ENCODE results near the gene IL17F. TPM values are rescaled to one million over a fixed set of nuclear protein-coding genes. Genes with fewer than 3 reads are reported as not detected.

Gene IL17F
- total RNA-seq, 1 experiment from 2014 or later = not detected

- H3K9me2 ChIP-seq (replicated peaks; ENCODE audit: low read length) = no peaks in the 10 kb centered on the region
- H3K9me3 ChIP-seq (ENCODE audit: low read length) = 0 out of 2 replicates have a peak, but pooled peaks cover 7% of the 10 kb centered on the region
- intact Hi-C loops (cut with micrococcal nuclease) = no loop called here
- no peak overlapping the region for H2AFZ ChIP-seq (ENCODE audit: low read length)
- DNase-seq = no peak
- no peak for TF ChIP-seq EZH2 (IDR thresholded peaks at IDR 0.05; ENCODE audit: low read length, unreplicated experiment)
- no peak for TF ChIP-seq CTCF (conservative IDR thresholded peaks at IDR 0.05; ENCODE audit: low read depth, low read length)
- no peak for TF ChIP-seq EZH2phosphoT487 (IDR thresholded peaks at IDR 0.05; ENCODE audit: borderline replicate concordance, low read length)
- H4K20me1 ChIP-seq (ENCODE audit: low read length) = no peaks in the 10 kb centered on the region
- no peak for ATAC-seq
- no peaks in the 10 kb centered on the region for H3K36me3 ChIP-seq (ENCODE audit: low read depth, low read length)
- no peak overlapping the region for H3K27ac ChIP-seq (ENCODE audit: low read length)
- no peaks in the 10 kb centered on the region for H3K79me2 ChIP-seq (ENCODE audit: low read length)
- no peak overlapping the region for H3K9ac ChIP-seq (ENCODE audit: low read length)
- BruUV-seq (replicated peaks) = no TSS peak
- H3K4me3 ChIP-seq (ENCODE audit: low read length) = no peak overlapping the region
- ChIA-PET CTCF (no interaction called here), POLR2A (ENCODE audit: unreplicated experiment) (no interaction called here)
- no peaks in the 10 kb centered on the region for H3K4me1 ChIP-seq (ENCODE audit: insufficient read depth, low read length)
- H3F3A ChIP-seq (ENCODE audit: low read length, unreplicated experiment) = no peaks in the 10 kb centered on the region
- H3K4me2 ChIP-seq (ENCODE audit: low read length) = no peak overlapping the region
- peaks cover 10% of the 10 kb centered on the region for H3K27me3 ChIP-seq (ENCODE audit: low read length)
Measured at GRCh38 chr6:52195886-52196285, 48.4 kb downstream of the IL17F start.

GRCh38 chr6:52191824-52192223, 52.5 kb downstream of the IL17F start:
- no peaks in the 10 kb centered on the region for H3K9me3 ChIP-seq (ENCODE audit: low read length)
- H3K79me2 ChIP-seq (ENCODE audit: low read length) = no peaks in the 10 kb centered on the region
- ATAC-seq (no peak), DNase-seq (no peak)
- TF ChIP-seq EZH2 (IDR thresholded peaks at IDR 0.05; ENCODE audit: low read length, unreplicated experiment) = no peak
- TF ChIP-seq EZH2phosphoT487 (IDR thresholded peaks at IDR 0.05; ENCODE audit: borderline replicate concordance, low read length) = no peak
- TF ChIP-seq CTCF (conservative IDR thresholded peaks at IDR 0.05; ENCODE audit: low read depth, low read length) = no peak
- H2AFZ ChIP-seq (ENCODE audit: low read length) = no peak overlapping the region
- H3K27ac ChIP-seq (ENCODE audit: low read length) = no peak overlapping the region
- H3K9me2 ChIP-seq (replicated peaks; ENCODE audit: low read length) = no peaks in the 10 kb centered on the region
- no peak overlapping the region for H3K4me3 ChIP-seq (ENCODE audit: low read length)
- H3K9ac ChIP-seq (ENCODE audit: low read length) = no peak overlapping the region
- ChIA-PET CTCF (no interaction called here), POLR2A (ENCODE audit: unreplicated experiment) (no interaction called here)
- H3K27me3 ChIP-seq (ENCODE audit: low read length) = peaks cover 43% of the 10 kb centered on the region
- no peaks in the 10 kb centered on the region for H3K36me3 ChIP-seq (ENCODE audit: low read depth, low read length)
- no peaks in the 10 kb centered on the region for H3F3A ChIP-seq (ENCODE audit: low read length, unreplicated experiment)
- intact Hi-C loops (cut with micrococcal nuclease) = no loop called here
- BruUV-seq (replicated peaks) = no TSS peak
- no peaks in the 10 kb centered on the region for H3K4me1 ChIP-seq (ENCODE audit: insufficient read depth, low read length)
- H3K4me2 ChIP-seq (ENCODE audit: low read length) = no peak overlapping the region
- H4K20me1 ChIP-seq (ENCODE audit: low read length) = no peaks in the 10 kb centered on the region

- no peak for TF ChIP-seq EZH2 (IDR thresholded peaks at IDR 0.05; ENCODE audit: low read length, unreplicated experiment)
- TF ChIP-seq CTCF (conservative IDR thresholded peaks at IDR 0.05; ENCODE audit: low read depth, low read length) = no peak
- no peak for TF ChIP-seq EZH2phosphoT487 (IDR thresholded peaks at IDR 0.05; ENCODE audit: borderline replicate concordance, low read length)
- no peak overlapping the region for H3K4me2 ChIP-seq (ENCODE audit: low read length)
- CTCF ChIA-PET = no interaction called here
Measured at GRCh38 chr6:52190409-52190808, 53.9 kb downstream of the IL17F start.

More at GRCh38 chr6:52190409-52190808, 53.9 kb downstream of the IL17F start:
- Histone ChIP-seq H3K27me3 (ENCODE audit: low read length) (peaks cover 45% of the 10 kb centered on the region), H3F3A (ENCODE audit: low read length, unreplicated experiment) (no peaks in the 10 kb centered on the region), H3K4me1 (ENCODE audit: insufficient read depth, low read length) (no peaks in the 10 kb centered on the region), H2AFZ (ENCODE audit: low read length) (no peak overlapping the region), H3K4me3 (ENCODE audit: low read length) (no peak overlapping the region), H3K79me2 (ENCODE audit: low read length) (no peaks in the 10 kb centered on the region), H3K9me2 (replicated peaks; ENCODE audit: low read length) (no peaks in the 10 kb centered on the region), H3K9ac (ENCODE audit: low read length) (no peak overlapping the region), H3K36me3 (ENCODE audit: low read depth, low read length) (no peaks in the 10 kb centered on the region), H3K9me3 (ENCODE audit: low read length) (no peaks in the 10 kb centered on the region), H4K20me1 (ENCODE audit: low read length) (no peaks in the 10 kb centered on the region), H3K27ac (ENCODE audit: low read length) (no peak overlapping the region)
- BruUV-seq (replicated peaks) = no TSS peak
- intact Hi-C loops (cut with micrococcal nuclease) = no loop called here
- POLR2A ChIA-PET (ENCODE audit: unreplicated experiment) = no interaction called here
- ATAC-seq (no peak), DNase-seq (no peak)
